Measurements from ENCODE around the gene RGS12.
A peak's percentile ranks its signal among the peaks of the same experiment; 100 is the strongest.
"Not testable (repeated sequence)": the region's sequence is repeated elsewhere in the genome, so short reads cannot be mapped to it uniquely, and the experiment has no call there.

Gene RGS12

GRCh38 chr4:3297066-3297859, 4.4 kb downstream of the RGS12 start:
- no peak for DNase-seq (ENCODE audit: low spot score)
- no peak for TF ChIP-seq CTCF (IDR thresholded peaks at IDR 0.05; ENCODE audit: extremely low read depth, missing control alignments)

- no peak for DNase-seq (ENCODE audit: low spot score)
Observed at GRCh38 chr4:3299122-3299975, 6.5 kb downstream of the RGS12 start.

GRCh38 chr4:3299976-3300671, 7.3 kb downstream of the RGS12 start:
- DNase-seq (ENCODE audit: low spot score): no peak
- no peak for TF ChIP-seq CTCF (IDR thresholded peaks at IDR 0.05; ENCODE audit: extremely low read depth, missing control alignments)

More at GRCh38 chr4:3299122-3299975, 6.5 kb downstream of the RGS12 start:
- no peak for TF ChIP-seq CTCF (IDR thresholded peaks at IDR 0.05; ENCODE audit: extremely low read depth, missing control alignments)

GRCh38 chr4:3300882-3301281, 8.1 kb downstream of the RGS12 start:
- DNase-seq (ENCODE audit: low spot score): not testable (repeated sequence)

- no peak for TF ChIP-seq CTCF (IDR thresholded peaks at IDR 0.05; ENCODE audit: extremely low read depth, missing control alignments)
- no peak for DNase-seq (ENCODE audit: low spot score)
Observed at GRCh38 chr4:3301450-3302172, 8.8 kb downstream of the RGS12 start.

GRCh38 chr4:3302173-3302785, 9.5 kb downstream of the RGS12 start:
- peak; percentile 64 for DNase-seq (ENCODE audit: low spot score)
- TF ChIP-seq CTCF (IDR thresholded peaks at IDR 0.05; ENCODE audit: extremely low read depth, missing control alignments): no peak
